HG03354 (cell line): ENCODE results near the gene PEX11G.

ENCODE experiments used
- ATAC-seq: cut with Tn5 transposase; IDR thresholded peaks from one replicate; pipeline ENCODE4 v1.9.1; 2021; ENCODE audit warnings: mild to moderate bottlenecking; ENCODE audit not compliant: unreplicated experiment, poor library complexity, severe bottlenecking

Gene PEX11G

DNA sequence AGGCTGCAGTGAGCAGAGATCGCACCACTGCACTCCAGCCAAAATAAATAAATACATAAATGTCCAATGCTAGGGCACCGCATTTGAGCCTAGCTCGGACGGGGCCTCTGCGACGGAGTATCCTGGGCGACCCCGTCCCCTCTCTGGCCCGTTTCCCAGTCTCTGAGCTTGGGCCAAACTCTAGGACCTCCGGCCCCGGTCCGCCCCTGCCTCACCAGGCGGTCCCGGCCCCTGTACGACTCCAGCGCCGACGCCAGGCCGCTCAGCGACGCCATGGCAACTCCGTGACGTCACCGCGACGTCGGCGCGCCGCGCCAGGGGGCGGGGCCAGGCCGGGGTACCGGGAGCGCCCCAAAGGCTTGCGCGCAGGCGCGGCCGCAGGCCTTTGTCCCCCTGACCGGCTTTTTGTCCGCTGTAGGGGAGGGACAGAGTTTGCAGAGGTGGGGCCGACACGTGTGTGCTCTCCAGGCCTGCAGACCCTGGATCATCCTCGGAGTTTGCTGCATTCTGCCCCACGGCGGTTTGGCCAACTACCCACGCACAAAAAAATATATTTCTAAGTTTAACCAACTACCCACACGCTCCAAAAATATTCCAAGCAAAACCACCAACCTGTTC, at the start of gene PEX11G:
Gene PEX11G, minus strand, starts transcription at position 300 of the 618 bp plus-strand sequence. Its CDS starts 25 bp downstream, at position 275.
- ATAC-seq: peak; percentile 78

DNA sequence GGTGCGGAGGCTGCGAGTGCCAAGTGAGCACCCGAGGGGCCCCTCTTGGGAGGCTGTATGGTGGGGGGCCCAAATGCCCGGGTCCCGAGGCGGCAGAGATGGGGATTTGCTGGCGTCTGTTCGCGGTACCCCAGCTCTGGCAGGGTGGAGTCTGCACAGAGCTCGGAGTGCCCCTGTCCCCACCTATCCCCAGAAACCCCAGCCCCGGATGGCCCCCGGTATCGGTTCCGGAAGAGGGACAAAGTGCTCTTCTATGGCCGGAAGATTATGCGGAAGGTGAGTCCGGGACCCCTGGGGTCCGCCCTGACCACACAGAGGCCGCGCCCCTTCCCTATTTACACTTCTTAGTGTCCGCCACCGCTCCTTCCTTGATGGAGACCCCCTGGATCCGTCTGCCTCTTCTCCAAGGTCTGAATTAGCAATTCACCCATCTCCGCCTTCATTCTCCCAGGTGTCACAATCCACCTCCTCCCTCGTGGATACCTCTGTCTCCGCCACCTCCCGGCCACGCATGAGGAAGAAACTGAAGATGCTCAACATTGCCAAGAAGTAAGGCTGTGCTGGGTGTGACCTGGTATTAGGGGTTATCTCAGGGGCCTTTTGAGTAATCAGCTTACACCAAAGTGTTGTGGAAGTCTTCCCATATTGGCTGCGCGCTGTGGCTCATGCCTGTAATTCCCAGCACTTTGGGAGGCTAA, 47.3 kb upstream of the PEX11G start:
- ATAC-seq: peak; percentile 2

DNA sequence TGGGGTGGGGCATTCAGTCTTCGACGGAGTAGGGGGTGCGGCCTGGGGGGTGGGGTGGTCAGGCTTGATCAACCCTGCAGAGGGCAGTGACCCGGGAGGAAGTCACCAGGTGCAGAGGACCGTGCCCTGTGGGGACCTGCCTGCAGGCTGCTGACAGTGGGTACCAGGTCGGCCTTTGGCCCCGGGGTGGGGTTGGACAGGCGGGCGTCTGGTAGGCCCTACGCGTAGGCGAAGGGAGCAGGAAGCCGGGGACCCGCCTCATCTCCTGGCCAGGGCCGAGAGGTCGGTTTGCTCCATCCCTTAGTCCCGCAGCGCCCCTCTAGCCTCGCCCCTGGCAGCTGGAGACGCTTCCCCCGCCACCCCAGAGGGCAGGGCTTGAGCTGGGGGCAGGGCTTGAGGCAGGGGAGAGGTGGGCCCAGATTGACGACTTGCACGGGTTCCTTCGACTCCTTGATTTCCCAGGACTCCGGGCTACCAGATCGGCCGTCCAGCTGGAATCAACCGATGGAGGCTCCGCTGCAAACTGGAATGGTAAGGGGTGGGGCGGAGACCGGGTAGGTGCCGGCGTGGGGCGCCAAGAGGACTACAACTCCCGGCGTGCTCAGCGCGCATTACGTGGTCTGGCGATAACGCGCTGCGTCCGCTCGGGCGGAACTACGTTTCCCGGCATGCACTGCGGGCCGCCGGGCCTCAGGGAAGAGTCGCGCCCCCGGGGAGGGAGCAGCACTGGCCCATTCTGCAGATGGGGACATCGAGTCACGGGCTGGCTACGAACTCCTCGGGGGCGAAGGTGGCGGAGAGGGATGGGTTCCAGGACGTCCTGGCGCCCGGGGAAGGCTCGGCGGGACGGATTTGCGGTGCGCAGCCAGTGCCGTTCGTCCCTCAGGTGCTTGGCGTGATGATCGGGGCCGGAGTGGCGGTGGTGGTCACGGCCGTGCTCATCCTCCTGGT, 46.5 kb upstream of the PEX11G start, which contains the start of gene PNPLA6:
Gene PNPLA6, plus strand, starts transcription at position 671 of the 951 bp plus-strand sequence. Its CDS starts 72 bp downstream, at position 743.
- ATAC-seq: peak; percentile 66

DNA sequence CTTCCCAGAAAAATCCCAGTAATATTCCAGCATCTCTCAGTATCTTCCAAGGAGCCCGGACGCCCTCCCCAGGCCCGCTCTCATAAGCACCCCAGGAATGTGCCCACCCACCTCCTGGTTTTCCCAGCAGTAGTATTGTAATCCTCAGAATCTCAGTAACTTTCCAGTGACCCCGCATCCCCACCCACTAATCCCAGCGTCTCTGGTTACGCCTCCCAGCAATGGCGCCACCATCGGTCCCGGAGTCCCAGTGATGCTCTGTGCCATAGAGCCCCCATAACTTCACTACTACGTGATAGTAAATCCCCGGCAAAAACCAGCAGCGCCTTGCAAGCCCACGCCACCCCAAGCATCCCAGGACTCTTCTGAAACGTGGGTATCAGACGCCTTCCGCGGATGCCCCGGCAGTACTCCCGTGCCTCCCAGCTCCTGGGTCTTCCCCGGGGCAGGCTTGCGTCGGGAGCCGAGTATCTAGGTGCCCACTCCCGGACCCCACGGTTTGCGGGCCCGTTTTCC, 45.8 kb upstream of the PEX11G start:
- peak; percentile 13 for ATAC-seq

DNA sequence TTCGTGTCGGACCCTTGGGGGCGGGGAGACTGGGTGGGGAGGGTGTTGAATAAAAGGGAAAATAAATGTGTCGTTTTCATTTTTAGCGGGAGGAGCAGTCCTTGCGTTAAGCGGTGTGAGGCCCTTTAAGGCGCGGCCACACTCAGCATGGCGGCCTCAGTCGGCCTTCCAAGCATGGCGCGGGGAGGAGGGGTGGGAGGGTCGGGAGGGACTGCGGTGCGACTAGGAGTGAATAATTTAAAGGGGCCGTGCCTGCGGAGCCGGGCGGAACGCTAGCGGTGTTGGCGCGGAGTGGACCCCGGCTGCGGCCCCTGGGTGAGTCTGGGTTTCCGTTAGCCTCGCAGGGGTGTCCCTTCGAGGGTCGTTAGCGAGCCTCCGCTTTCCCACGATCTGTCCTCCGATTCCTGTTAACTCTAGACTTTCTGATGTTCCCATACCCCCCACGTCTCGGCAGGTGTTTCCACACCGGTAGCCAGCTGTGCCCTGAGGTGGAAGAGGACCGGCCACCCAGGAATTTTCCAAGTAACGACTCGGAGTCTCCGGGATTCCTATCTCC, 45.2 kb upstream of the PEX11G start:
- peak; percentile 37 for ATAC-seq

DNA sequence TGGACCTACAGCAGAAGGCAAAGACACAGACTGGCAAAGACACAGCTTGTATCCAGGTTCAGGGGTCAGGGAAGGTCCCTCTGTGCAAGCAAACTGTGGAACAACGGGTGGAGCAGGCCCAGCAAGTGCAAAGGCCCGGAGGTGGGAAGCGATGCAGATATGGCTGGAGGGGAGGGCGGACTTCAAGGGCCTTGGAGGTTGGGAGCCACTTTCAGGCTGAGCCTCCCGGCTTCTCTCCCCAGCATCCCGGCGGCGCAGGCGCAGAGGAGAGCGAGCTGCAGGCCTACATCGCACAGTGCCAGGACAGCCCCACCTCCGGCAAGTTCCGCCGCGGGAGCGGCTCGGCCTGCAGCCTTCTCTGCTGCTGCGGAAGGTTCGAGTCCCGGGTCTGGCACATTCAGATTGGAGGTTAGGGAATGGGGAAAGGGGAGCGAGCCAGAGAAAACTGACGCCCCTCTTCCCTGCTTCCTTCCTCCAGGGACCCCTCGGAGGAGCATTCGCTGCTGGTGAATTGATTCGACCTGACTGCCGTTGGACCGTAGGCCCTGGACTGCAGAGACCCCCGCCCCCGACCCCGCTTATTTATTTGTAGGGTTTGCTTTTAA, 44.5 kb upstream of the PEX11G start:
- no peak for ATAC-seq

DNA sequence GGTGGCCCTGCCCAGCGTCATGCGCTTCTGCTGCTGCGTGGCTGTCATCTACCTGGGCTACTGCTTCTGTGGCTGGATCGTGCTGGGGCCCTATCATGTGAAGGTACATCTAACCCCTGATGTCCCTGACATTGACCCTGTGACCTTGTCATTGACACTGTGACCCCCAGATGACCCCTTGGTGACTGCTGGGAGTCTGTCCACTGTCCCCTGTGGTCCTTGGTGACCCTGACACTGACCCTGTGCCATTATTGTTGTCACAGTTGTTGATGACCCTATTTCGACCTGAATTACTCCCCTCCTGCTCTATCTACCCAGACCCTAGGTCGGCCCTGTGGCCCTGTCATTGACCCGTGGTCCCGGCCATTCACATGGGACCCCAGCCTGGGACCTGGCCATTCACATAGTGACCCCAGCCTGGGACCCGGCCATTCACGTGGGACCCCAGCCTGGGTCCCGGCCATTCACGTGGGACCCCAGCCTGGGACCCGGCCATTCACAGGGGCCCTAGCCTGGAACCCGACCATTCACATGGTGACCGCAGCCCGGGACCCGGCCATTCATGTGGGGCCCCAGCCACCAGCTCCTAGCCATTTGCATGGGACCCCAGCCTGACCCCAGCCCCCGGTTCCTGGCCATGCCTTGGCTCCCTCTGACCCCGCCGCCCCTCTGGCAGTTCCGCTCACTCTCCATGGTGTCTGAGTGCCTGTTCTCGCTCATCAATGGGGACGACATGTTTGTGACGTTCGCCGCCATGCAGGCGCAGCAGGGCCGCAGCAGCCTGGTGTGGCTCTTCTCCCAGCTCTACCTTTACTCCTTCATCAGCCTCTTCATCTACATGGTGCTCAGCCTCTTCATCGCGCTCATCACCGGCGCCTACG, 41.0 kb upstream of the PEX11G start:
- no peak for ATAC-seq

DNA sequence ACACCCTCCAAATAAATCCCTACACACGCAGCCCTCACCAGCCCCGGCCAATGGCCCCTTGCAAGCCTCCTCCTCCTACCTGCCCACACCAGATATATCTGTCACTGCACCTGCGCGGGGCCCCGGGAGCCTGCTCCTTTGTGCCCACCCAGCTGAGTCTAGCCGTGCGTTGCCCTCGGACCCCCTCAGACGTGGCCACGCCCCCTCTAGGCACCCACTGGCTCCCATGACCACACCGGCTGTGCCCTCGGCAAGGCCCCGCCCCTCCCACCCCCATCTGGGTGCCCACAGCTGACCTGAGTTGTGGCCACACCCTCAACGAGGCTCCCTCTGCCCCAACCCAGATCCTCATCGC, 40.4 kb upstream of the PEX11G start:
- ATAC-seq: no peak

DNA sequence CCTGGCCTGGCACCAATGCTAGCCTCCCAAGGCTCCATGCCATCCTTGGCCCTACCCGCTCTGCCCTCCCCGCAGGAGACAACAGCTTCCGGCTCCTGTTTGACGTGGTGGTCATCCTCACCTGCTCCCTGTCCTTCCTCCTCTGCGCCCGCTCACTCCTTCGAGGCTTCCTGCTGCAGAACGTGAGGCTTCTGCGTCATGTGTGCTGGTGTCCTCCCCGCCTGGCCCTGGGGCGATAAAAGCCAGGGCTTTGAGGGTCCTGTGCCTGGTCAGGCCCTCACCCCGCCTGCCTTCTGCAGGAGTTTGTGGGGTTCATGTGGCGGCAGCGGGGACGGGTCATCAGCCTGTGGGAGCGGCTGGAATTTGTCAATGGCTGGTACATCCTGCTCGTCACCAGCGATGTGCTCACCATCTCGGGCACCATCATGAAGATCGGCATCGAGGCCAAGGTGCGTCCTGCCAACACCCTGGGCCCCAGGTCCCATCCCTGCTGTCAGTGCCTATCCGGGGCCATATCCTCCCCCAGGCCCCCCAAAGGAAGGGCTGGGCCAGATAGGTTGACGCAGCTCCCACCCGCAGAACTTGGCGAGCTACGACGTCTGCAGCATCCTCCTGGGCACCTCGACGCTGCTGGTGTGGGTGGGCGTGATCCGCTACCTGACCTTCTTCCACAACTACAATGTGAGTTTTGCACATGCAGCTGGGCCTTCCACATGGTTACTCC, 39.8 kb upstream of the PEX11G start:
- no peak for ATAC-seq

DNA sequence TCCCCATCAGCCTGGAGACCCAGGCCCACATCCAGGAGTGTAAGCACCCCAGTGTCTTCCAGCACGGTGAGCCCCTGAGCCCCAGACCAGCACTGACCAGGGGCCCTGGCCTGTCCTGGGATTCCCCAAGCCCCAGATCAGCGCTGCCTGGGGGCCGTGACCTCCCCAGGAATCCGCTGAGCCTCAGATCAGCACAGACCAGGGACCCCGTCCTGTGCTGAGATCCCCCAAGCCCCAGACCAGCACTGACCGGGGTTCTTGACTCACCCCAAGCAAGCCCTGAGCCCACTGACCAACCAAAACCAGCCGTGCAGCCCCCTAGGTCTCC, 39.3 kb upstream of the PEX11G start:
- ATAC-seq: no peak

DNA sequence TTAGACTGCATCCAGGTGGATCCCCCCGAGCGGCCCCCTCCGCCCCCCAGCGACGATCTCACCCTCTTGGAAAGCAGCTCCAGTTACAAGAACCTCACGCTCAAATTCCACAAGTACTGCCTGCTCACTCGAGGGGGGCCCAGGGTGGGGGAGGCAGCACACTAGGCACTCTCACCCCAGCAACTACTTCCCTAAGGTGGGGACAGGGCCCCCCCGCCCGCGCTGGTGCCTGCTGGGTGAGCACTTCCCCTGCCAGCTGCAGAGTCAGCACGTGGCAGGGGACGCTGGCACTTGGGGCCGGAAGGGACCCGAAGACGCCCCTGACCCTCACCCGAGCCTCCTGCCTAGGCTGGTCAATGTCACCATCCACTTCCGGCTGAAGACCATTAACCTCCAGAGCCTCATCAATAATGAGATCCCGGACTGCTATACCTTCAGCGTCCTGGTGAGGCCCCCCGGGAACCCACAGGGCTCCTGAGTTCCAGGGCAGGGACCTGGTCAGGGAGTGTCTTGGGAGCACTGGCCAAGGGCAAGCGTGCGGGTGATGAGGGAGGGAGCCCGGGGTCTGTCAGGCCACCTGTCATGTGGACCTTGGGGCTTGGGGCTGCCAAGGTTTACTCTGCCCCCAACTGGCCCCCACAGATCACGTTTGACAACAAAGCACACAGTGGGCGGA, 38.8 kb upstream of the PEX11G start:
- no peak for ATAC-seq

DNA sequence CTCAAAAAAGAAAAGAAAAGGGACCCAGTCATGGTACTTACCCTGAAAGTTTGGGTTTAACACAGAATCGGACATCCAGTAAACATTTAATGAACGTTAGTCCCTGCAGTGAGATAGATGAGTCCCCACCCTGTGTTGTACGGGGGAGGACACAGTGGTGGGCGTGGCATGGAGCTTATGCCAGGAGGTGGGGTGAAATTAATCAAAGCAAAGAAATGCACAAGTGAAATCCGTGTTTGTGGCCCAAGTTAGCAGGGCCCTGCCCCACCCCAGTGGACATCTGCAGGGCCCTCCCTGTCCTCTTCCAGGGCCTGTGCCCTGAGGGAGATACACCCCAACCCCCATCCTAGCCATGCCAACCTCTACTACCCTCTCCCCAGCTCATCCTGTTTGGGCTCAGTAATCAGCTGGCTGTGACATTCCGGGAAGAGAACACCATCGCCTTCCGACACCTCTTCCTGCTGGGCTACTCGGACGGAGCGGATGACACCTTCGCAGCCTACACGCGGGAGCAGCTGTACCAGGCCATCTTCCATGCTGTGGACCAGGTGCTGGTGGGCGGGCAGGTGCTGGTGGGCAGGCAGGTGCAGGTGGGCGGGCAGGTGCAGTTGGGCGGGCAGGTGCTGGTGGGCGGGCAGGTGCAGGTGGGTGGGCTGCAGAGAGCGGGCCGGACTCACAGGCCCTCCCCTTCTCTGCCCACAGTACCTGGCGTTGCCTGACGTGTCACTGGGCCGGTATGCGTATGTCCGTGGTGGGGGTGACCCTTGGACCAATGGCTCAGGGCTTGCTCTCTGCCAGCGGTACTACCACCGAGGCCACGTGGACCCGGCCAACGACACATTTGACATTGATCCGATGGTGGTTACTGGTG, 37.5 kb upstream of the PEX11G start:
- no peak for ATAC-seq

DNA sequence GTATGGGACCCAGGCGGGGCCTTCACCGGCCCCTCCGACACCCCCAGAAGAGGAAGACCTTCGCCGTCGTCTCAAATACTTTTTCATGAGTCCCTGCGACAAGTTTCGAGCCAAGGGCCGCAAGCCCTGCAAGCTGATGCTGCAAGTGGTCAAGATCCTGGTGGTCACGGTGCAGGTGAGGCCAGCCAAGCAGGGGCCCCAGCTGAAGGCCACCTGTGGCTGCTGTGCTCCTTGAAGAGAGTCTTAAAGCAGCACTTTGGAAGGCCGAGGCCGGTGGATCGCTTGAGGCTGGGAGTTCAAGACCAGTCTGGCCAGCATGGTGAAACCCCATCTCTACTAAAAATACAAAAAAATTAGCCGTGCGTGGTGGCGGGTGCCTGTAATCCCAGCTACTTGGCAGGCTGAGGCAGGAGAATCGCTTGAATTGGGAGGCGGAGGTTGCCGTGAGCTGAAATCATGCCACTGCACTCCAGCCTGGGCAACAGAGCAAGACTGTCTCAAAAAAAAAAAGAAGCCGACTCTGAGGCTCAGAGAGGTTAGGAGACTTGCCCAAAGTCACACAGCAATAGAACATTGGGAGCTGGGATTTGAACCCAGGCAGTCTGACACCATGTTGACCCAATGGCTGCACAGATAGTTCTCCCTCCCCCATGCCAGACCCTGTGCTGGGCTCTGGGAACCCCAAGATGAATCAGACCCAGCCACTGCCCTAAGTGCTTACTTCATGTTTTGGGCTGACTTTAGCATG, 36.3 kb upstream of the PEX11G start:
- ATAC-seq: no peak

DNA sequence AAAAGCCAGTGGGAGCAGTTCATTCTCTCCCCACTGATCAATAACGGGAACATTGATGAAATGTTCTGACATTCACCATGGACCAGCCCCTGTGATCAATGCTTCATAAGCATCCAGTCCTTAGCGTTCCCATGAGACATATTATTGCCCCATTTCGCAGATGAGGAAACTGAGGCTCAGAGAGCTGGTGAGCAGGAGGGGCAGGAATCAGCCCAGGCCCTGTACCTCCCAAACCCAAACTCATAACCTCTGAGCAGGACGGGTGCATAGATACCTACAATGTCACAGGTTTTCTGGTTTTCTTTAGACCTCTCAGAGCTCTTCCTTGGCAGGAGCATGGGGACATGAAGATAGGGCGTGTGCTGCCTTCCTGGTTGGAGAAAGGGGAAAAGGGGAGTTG, 35.7 kb upstream of the PEX11G start:
- no peak for ATAC-seq

DNA sequence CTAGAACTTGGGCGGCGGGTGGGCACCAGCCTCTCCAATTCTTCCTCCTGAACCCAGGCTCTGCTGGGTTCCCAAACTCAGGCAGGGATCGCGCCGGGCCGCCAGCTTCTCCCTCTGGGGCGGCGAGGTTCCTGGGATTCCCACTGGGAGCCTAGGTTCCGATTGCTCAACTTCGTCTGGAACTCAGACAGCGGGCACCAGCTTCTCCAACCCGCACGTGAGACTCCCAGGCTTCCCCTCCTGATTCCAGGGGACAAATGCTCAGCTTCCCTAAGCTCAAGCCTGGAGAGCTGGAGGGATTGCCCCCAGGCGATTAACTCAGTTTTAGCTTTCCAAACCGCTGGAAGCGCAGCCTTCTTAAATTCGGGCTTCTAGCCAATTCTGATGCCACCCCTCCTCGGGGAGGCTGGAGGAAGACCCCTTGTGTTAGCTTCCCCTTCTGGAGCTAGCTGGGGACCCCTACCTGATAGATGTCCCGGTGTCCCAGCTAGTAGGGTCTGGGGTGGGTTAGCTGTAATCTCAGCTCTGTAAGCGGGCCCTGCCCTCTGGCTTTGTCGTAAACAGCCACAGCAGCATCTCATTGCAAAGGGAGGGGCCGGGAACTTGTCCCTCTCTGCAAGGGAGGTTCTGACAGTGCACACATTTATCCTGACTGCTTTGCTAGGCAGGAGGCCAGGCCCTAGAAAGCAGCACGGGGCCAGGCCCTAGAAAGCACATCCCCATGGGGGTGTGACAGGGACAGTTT, 34.3 kb upstream of the PEX11G start:
- ATAC-seq: no peak
